Measurements from ENCODE around the gene NR4A1.

Gene NR4A1

GRCh38 chr12:52015532-52016041 is 35.7 kb upstream of the NR4A1 start:
- Histone ChIP-seq H3K36me3 (ENCODE audit: low read length) (no peaks in the 10 kb centered on the region), H4K20me1 (ENCODE audit: low read depth, low read length) (no peaks in the 10 kb centered on the region), H2AFZ (ENCODE audit: low read depth, low read length, severe bottlenecking) (no peak overlapping the region), H3K9ac (ENCODE audit: low read length) (no peak overlapping the region), H3K4me3 (ENCODE audit: insufficient read depth, low read length, poor library complexity, severe bottlenecking) (no peak overlapping the region), H3K27me3 (ENCODE audit: low read length) (no peaks in the 10 kb centered on the region), H3K4me2 (ENCODE audit: low read depth, low read length, poor library complexity, severe bottlenecking) (no peak overlapping the region), H3F3A (ENCODE audit: insufficient read depth) (no peaks in the 10 kb centered on the region), H3K9me3 (ENCODE audit: insufficient read depth, low read length) (no peaks in the 10 kb centered on the region), H3K9me2 (replicated peaks; ENCODE audit: insufficient read depth, low read length) (no peaks in the 10 kb centered on the region), H3K79me2 (ENCODE audit: insufficient read depth, low read length) (no peaks in the 10 kb centered on the region), H3K27ac (ENCODE audit: low read depth, low read length) (no peak overlapping the region)
- no peak for TF ChIP-seq EZH2phosphoT487 (conservative IDR thresholded peaks at IDR 0.05; ENCODE audit: low read length)
- no peak for TF ChIP-seq CTCF (IDR thresholded peaks at IDR 0.05; ENCODE audit: insufficient read depth, low read length, poor library complexity, severe bottlenecking)

GRCh38 chr12:52018433-52019112 is 32.7 kb upstream of the NR4A1 start:
- Histone ChIP-seq H4K20me1 (ENCODE audit: low read depth, low read length) (no peaks in the 10 kb centered on the region), H2AFZ (ENCODE audit: low read depth, low read length, severe bottlenecking) (no peak overlapping the region), H3F3A (ENCODE audit: insufficient read depth) (no peaks in the 10 kb centered on the region), H3K9me3 (ENCODE audit: insufficient read depth, low read length) (no peaks in the 10 kb centered on the region), H3K79me2 (ENCODE audit: insufficient read depth, low read length) (no peaks in the 10 kb centered on the region), H3K36me3 (ENCODE audit: low read length) (no peaks in the 10 kb centered on the region), H3K4me2 (ENCODE audit: low read depth, low read length, poor library complexity, severe bottlenecking) (no peak overlapping the region), H3K9ac (ENCODE audit: low read length) (no peak overlapping the region), H3K9me2 (replicated peaks; ENCODE audit: insufficient read depth, low read length) (no peaks in the 10 kb centered on the region), H3K27ac (ENCODE audit: low read depth, low read length) (no peak overlapping the region), H3K4me3 (ENCODE audit: insufficient read depth, low read length, poor library complexity, severe bottlenecking) (no peak overlapping the region), H3K27me3 (ENCODE audit: low read length) (no peaks in the 10 kb centered on the region)
- no peak for TF ChIP-seq EZH2phosphoT487 (conservative IDR thresholded peaks at IDR 0.05; ENCODE audit: low read length)
- no peak for TF ChIP-seq CTCF (IDR thresholded peaks at IDR 0.05; ENCODE audit: insufficient read depth, low read length, poor library complexity, severe bottlenecking)

GRCh38 chr12:52019113-52019770 is 32.0 kb upstream of the NR4A1 start:
- H4K20me1 ChIP-seq (ENCODE audit: low read depth, low read length): no peaks in the 10 kb centered on the region
- no peak overlapping the region for H2AFZ ChIP-seq (ENCODE audit: low read depth, low read length, severe bottlenecking)
- H3K9me2 ChIP-seq (replicated peaks; ENCODE audit: insufficient read depth, low read length): no peaks in the 10 kb centered on the region
- no peaks in the 10 kb centered on the region for H3K9me3 ChIP-seq (ENCODE audit: insufficient read depth, low read length)
- no peaks in the 10 kb centered on the region for H3K79me2 ChIP-seq (ENCODE audit: insufficient read depth, low read length)
- H3K36me3 ChIP-seq (ENCODE audit: low read length): no peaks in the 10 kb centered on the region
- H3K27ac ChIP-seq (ENCODE audit: low read depth, low read length): no peak overlapping the region
- TF ChIP-seq EZH2phosphoT487 (conservative IDR thresholded peaks at IDR 0.05; ENCODE audit: low read length) (no peak), CTCF (IDR thresholded peaks at IDR 0.05; ENCODE audit: insufficient read depth, low read length, poor library complexity, severe bottlenecking) (no peak)
- H3K4me3 ChIP-seq (ENCODE audit: insufficient read depth, low read length, poor library complexity, severe bottlenecking): no peak overlapping the region
- no peaks in the 10 kb centered on the region for H3K27me3 ChIP-seq (ENCODE audit: low read length)
- H3K9ac ChIP-seq (ENCODE audit: low read length): no peak overlapping the region
- H3F3A ChIP-seq (ENCODE audit: insufficient read depth): 0 out of 2 replicates have a peak, but pooled peaks cover 3% of the 10 kb centered on the region
- no peak overlapping the region for H3K4me2 ChIP-seq (ENCODE audit: low read depth, low read length, poor library complexity, severe bottlenecking)
